PC-3 (cell line): ENCODE results near the gene TBC1D5.
"Not testable (repeated sequence)": the region's sequence is repeated elsewhere in the genome, so short reads cannot be mapped to it uniquely, and the experiment has no call there.

Source experiments
- CTCF ChIP-seq: fragments of 300-600 bp; sonication (generic); conservative IDR thresholded peaks from 2 replicates; pipeline ENCODE4 v1.5.1; 2017; ENCODE audit warnings: antibody characterized with exemption, low read depth, mild to moderate bottlenecking, low read length
- EZH2 ChIP-seq: fragments of 300-600 bp; sonication (generic); IDR thresholded peaks from one replicate; pipeline ENCODE4 v1.6.1; 2017; ENCODE audit warnings: antibody characterized with exemption, mild to moderate bottlenecking, low read length; ENCODE audit not compliant: unreplicated experiment

GRCh38 chr3:17128671-17129070 is 613.8 kb downstream of the TBC1D5 start:
- not testable (repeated sequence) for TF ChIP-seq CTCF, EZH2
